ENCODE results near the gene KCTD4.

Gene KCTD4

GRCh38 chr13:45220403-45220802 is 19.6 kb upstream of the KCTD4 start:
- Mint-ChIP-seq H3K4me3 (no peak overlapping the region), H3K36me3 (ENCODE audit: low read depth) (peaks cover 15% of the 10 kb centered on the region), H3K9me3 (no peaks in the 10 kb centered on the region), H3K4me1 (peaks cover 5% of the 10 kb centered on the region), H3K27ac (no peak overlapping the region), H3K27me3 (ENCODE audit: low read depth) (no peaks in the 10 kb centered on the region)
- TF ChIP-seq, protein P1, sequence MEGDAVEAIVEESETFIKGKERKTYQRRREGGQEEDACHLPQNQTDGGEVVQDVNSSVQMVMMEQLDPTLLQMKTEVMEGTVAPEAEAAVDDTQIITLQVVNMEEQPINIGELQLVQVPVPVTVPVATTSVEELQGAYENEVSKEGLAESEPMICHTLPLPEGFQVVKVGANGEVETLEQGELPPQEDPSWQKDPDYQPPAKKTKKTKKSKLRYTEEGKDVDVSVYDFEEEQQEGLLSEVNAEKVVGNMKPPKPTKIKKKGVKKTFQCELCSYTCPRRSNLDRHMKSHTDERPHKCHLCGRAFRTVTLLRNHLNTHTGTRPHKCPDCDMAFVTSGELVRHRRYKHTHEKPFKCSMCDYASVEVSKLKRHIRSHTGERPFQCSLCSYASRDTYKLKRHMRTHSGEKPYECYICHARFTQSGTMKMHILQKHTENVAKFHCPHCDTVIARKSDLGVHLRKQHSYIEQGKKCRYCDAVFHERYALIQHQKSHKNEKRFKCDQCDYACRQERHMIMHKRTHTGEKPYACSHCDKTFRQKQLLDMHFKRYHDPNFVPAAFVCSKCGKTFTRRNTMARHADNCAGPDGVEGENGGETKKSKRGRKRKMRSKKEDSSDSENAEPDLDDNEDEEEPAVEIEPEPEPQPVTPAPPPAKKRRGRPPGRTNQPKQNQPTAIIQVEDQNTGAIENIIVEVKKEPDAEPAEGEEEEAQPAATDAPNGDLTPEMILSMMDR (IDR thresholded peaks at IDR 0.05; ENCODE audit: unreplicated experiment in 3 of 3): no peak

DNA sequence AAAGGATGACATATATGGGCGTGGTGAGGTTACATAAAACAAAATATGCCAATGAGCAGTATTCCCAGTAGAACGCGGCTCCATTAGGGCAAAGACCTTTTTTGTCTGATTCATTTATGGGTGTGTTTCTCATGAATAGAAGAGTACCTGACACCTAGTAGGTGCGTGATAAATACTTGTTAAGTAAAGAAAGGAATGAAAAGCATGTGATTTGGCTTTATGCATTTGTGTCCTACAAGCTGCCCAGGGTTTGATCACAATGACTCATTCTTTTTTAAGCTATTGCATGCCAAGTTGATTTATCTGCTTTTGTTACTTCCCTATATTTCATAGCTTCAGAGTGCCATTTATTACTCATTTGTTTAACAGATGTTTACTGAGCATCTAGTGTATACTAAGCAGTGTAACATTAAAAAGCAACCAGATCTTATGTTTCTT is 19.1 kb upstream of the KCTD4 start:
- H3K36me3 Mint-ChIP-seq (ENCODE audit: low read depth): peaks cover 15% of the 10 kb centered on the region
- no peak overlapping the region for H3K4me3 Mint-ChIP-seq
- TF ChIP-seq, protein P1 (IDR thresholded peaks at IDR 0.05; ENCODE audit: unreplicated experiment in 3 of 3): no peak
- H3K27me3 Mint-ChIP-seq (ENCODE audit: low read depth): no peaks in the 10 kb centered on the region
- no peak overlapping the region for H3K27ac Mint-ChIP-seq
- peaks cover 5% of the 10 kb centered on the region for H3K4me1 Mint-ChIP-seq
- no peaks in the 10 kb centered on the region for H3K9me3 Mint-ChIP-seq

GRCh38 chr13:45219123-45219891 is 18.5 kb upstream of the KCTD4 start:
- Mint-ChIP-seq H3K4me1 (peaks cover 5% of the 10 kb centered on the region), H3K27ac (no peak overlapping the region), H3K36me3 (ENCODE audit: low read depth) (peaks cover 15% of the 10 kb centered on the region), H3K4me3 (no peak overlapping the region), H3K27me3 (ENCODE audit: low read depth) (no peaks in the 10 kb centered on the region), H3K9me3 (no peaks in the 10 kb centered on the region)
- TF ChIP-seq, protein P1 (IDR thresholded peaks at IDR 0.05; ENCODE audit: unreplicated experiment in 3 of 3): no peak

DNA sequence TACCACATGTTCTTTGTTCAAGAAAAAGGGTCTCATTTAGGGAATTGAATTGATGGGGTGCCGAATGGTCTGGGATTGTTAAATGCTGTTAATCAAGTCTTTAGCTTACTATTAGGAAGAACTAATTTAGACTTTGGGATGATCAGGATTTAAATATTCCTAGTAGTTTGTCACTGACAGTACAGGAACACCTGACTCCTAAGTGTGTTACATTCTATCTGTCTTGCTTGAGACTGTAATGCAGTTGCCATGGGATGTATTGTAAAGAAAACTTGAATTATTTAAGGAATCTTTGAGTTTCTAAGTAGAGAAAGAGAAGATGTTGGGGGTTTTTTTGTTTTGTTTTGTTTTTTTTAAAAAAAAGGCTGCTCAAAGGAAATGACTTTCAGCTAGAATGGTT is 17.8 kb upstream of the KCTD4 start:
- Mint-ChIP-seq H3K27ac (peak overlapping the region in 1 of 3 experiments; percentile 28), H3K27me3 (ENCODE audit: low read depth) (no peaks in the 10 kb centered on the region), H3K4me3 (no peak overlapping the region)

GRCh38 chr13:45216193-45216592 is 15.3 kb upstream of the KCTD4 start:
- no peaks in the 10 kb centered on the region for H3K9me3 Mint-ChIP-seq
- peaks cover 20% of the 10 kb centered on the region for H3K36me3 Mint-ChIP-seq (ENCODE audit: low read depth)
- peak overlapping the region in 1 of 3 experiments; percentile 57 for H3K27ac Mint-ChIP-seq
- TF ChIP-seq, protein P1 (IDR thresholded peaks at IDR 0.05; ENCODE audit: unreplicated experiment in 3 of 3): no peak
- no peak overlapping the region for H3K4me3 Mint-ChIP-seq
- peaks cover 5% of the 10 kb centered on the region for H3K4me1 Mint-ChIP-seq
- no peaks in the 10 kb centered on the region for H3K27me3 Mint-ChIP-seq (ENCODE audit: low read depth)

More for the DNA sequence above, 17.8 kb upstream of the KCTD4 start:
- Mint-ChIP-seq H3K4me1 (peaks cover 5% of the 10 kb centered on the region), H3K36me3 (ENCODE audit: low read depth) (peaks cover 15% of the 10 kb centered on the region), H3K9me3 (no peaks in the 10 kb centered on the region)
- TF ChIP-seq, protein P1 (IDR thresholded peaks at IDR 0.05; ENCODE audit: unreplicated experiment in 3 of 3): no peak
